ENCODE data around the gene PYY.

PYY gene

GRCh38 chr17:43912635-43913304 lies 41.0 kb downstream of the PYY start:
- no peak for DNase-seq

GRCh38 chr17:43911904-43912303 lies 41.8 kb downstream of the PYY start:
- DNase-seq: no peak

- no peak for DNase-seq
These were observed 44.1 kb downstream of the PYY start for GRCh38 chr17:43909537-43910231.

GRCh38 chr17:43907998-43908721 lies 45.6 kb downstream of the PYY start:
- no peak for DNase-seq

- no peak for DNase-seq
These were observed 46.2 kb downstream of the PYY start, which contains the start of gene MPP2 for GRCh38 chr17:43907425-43907981. Gene MPP2, minus strand, starts transcription at chr17:43907536. Its CDS starts 3,076 bp downstream, at chr17:43904460.

- DNase-seq: no peak
These were observed 46.8 kb downstream of the PYY start for GRCh38 chr17:43906951-43907424.

GRCh38 chr17:43905985-43906852 lies 47.5 kb downstream of the PYY start:
- DNase-seq: no peak

GRCh38 chr17:43905400-43905984 lies 48.2 kb downstream of the PYY start:
- no peak for DNase-seq
